Measurements from ENCODE around the gene SMARCB1. TPM values are rescaled to one million over a fixed set of nuclear protein-coding genes. Genes with fewer than 3 reads are reported as not detected.

The SMARCB1 gene
- total RNA-seq, 1 donor from 2014 or later = 38.0 TPM

DNA sequence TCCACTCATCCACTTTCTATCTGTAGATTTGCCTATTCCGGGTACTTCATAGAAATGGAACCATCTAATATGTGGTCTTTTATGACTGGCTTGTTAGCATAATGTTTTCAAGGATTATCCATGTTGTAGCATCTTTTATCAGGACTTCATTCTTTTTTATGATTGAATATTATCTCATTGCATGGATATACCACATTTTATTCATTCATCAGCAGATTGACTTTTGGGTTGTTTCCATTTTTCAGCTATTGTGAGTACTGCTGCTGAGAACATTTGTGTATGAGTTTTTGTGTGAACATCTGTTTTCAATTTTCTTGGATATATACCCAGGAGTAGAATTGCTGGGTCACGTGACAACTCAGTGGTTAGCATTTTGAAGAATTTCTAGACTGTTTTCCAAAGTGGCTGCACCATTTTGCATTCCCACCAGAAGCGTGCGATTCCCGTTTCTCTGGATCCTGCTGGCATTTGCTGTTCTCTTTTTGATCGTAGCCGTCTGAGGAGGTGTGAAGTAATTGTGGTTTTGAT, 43.1 kb downstream of the SMARCB1 start:
- no peak for DNase-seq (ENCODE audit: low read depth, low spot score)

DNA sequence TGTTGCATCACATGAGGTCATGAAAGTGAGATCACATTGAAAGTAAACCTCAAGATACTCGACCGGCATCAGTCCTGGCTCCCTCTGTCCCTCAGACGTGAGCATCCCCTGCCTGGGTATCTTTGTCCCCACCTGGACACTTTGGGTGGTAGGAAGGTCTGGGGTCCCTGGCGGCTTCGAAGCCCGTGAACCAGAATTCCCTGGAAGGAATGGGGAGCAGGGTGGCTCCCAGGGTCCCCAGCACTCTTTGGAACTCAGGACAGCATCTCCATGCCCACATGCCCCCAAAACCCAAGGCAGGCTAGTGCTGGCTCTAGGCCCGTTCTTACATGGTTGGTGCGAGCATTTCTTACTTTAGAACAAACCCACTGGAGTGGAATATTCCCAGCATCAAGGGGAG, 44.5 kb downstream of the SMARCB1 start:
- DNase-seq (ENCODE audit: low read depth, low spot score) = no peak

DNA sequence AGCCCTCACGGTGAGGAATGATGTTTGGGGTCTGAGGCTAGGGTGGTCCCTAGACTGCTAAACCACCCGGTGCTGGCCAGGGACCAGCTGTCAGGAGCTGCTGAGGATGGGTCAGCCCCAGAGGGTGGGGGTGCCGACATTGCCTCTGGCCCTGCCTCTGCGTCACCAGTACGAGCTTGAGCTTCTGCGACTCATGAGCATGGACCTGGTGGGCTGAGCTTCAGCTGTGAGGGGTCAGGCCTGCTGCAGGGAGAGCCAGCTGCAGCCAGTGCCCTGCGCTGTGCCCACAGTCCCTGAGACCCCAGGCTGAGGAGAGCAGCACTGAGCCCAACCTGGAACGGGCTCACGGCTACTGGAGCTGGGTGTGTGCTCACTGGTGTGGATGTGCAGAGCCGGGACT, 45.0 kb downstream of the SMARCB1 start:
- no peak for DNase-seq (ENCODE audit: low read depth, low spot score)

DNA sequence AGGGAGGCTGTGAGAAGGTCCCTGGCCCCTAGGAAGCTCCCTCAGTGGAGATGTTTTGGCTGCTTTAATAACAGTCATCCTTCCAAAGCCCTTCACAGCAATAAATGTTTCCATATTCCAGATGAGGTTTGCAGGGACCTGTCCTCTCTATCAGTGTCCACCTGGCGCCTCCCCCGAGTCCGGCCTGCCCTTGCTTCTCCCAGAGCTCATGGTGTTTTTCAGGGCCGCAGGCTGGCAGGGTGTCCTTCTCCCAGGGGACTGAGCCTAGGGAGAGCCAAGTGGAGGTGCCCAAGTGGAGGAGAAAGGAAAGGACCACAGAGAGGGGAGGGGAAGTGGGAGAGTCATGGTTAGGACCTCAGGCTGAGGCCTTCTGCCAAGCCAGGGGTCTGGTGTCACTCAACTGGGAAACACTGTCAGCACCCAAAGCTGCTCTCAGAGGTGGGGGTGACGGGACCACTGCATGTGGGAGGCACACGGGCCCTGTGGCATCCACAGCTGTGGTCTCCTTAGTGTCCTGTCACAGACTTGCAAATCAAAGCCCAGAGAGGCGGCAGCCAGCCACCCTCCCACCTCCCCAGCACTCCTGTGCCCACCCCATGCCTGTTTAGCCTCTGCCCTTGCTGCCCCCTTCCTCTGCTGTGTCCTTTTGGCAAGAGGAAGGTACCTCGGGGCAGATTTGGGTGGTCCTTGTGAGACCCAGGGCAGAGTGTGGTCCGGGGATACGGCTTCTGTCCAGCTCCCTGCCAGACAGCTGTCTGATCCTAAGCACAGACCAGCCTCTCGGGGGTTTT, 45.7 kb downstream of the SMARCB1 start:
- no peak for DNase-seq (ENCODE audit: low read depth, low spot score)

DNA sequence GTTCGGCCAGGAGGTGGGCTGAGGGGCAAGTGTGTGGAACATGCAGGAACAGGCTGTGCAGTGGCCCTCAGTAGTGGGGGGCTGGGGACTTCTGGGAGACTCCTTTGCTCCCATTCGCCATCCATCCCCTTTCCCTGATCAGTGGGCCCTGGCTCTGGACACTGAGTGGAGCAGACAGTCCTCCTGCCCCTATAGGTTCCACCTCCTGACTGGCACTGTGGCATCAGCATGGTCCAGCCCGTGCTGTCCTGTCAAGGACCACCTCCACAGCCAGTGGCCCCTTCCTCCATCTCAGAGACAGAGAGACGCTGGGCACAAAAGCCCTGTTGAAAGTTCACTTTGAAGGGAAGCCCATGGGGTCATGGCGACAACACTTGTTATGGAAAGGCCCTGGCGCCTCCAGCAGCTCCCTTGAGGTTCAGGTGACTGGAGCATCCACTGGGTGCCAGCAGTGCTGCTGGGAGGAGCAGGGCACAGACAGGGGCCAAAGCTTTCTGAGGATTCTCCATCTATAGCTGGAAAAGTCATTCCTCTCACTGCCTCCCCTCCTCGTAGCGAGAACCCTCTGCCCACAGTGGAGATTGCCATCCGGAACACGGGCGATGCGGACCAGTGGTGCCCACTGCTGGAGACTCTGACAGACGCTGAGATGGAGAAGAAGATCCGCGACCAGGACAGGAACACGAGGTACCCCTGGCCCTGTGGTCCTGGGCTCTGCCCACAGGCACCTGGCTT, 46.4 kb downstream of the SMARCB1 start:
- no peak for DNase-seq (ENCODE audit: low read depth, low spot score)

DNA sequence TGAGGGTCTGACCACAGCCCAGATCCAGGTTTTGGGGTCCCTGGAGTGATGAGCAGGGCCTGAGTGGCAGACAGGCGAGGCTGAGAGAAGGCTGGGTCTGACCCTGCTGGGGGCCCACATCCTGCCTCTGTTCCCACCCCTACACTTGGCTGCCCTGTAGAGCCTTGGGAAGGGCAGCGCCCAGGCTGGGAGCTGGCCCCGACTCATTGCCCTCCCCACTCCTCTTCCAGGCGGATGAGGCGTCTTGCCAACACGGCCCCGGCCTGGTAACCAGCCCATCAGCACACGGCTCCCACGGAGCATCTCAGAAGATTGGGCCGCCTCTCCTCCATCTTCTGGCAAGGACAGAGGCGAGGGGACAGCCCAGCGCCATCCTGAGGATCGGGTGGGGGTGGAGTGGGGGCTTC, 47.1 kb downstream of the SMARCB1 start:
- no peak for DNase-seq (ENCODE audit: low read depth, low spot score)

DNA sequence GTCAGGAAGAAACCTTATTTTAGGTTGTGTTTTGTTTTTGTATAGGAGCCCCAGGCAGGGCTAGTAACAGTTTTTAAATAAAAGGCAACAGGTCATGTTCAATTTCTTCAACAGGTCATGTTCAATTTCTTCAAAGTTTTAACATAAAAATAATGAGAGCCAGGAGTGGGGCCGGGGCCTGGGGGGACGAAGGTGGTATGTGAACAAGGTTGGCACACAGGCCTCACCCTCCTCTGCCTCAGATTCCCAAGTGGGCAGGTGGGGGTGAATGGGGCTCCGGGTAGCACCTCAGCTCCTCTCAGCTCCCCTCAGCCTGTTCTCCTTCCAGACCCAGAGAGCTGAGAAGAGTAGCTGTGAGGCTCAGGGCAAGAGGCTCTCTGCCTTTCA, 47.6 kb downstream of the SMARCB1 start:
- DNase-seq (ENCODE audit: low read depth, low spot score) = no peak

DNA sequence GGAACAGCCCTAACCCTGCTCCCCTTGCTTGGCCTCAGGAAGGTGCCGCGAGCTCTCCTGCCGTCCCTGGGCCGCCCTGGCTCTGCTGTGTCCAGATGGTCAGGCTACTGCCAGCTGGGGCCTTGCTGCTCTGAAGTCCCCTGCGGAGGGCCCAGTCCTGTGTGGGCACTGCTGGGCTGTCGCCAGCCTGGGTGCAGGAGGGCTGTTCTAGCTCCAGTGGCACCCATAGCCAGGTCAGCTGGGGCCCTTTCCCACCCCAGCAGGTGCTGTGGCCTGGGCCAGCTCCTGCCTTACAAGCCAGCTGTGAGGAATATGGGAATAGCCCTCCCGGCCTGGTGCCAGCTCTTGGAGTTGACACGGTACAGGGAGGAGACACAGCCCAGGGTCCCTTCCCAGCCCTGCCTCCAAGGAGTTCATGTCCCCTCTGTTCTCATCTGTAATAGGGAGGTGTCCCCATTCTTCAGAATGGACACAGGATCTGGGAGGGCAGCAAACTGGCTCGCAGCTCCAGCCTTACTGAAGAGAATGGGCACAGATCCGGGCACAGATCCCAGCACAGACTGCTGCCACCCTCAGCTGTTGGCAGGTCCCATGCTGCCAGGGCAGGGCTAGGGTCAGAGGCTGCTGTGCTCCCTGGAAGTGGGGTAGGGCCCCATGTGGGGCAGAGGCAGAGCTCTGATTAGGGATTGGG, 48.2 kb downstream of the SMARCB1 start:
- DNase-seq (ENCODE audit: low read depth, low spot score) = no peak

DNA sequence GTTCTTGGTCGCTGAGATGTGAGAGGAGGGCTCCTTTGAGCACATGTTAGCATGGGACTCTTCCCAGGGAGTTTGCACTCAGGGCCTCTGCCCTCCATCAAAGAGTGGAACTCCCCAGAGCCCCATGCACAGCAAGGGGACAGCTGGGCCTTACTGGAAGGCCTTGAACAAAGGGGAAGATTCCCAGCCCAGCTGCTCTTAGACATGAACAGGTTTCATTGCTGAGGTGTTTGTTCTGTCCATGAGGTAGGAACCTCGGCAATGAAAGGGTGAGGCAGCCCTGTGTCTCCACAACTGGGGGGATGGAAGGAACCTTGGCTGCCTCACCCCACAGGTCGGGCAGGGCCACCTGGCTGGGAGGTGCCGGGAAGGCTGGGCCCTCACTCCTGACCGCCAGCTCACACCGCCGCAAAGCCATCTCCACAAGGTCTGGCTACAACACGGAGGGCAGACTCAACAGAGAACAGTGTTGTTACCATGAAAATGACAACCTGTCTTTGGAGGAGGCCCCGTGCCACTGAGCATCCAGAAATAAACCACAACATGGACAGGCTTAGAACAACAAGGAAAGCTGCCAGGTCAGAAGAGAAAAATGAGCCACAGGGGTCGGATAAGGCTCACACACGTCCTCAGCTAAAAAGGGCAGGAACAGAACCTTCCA, 48.8 kb downstream of the SMARCB1 start:
- no peak for DNase-seq (ENCODE audit: low read depth, low spot score)

DNA sequence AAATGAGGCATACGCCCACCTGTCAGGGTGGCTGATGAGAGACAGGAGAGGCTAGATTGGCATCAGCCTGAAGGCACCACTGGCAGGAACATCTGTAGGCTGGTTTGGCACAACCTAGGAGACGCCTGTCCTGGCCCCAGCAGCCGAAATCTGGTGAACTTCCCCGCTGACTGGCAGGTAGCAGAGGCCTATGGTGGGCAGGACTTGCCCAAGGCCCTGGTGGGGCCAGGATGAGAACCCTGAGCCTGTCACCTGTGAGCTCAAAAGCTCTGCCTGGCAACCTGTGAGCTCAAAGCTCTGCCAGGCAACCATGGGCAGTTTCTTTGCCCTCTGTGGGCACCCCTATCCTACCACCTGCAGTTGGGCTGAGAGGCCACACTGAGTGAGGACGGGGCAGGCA, 49.5 kb downstream of the SMARCB1 start:
- DNase-seq (ENCODE audit: low read depth, low spot score) = no peak

DNA sequence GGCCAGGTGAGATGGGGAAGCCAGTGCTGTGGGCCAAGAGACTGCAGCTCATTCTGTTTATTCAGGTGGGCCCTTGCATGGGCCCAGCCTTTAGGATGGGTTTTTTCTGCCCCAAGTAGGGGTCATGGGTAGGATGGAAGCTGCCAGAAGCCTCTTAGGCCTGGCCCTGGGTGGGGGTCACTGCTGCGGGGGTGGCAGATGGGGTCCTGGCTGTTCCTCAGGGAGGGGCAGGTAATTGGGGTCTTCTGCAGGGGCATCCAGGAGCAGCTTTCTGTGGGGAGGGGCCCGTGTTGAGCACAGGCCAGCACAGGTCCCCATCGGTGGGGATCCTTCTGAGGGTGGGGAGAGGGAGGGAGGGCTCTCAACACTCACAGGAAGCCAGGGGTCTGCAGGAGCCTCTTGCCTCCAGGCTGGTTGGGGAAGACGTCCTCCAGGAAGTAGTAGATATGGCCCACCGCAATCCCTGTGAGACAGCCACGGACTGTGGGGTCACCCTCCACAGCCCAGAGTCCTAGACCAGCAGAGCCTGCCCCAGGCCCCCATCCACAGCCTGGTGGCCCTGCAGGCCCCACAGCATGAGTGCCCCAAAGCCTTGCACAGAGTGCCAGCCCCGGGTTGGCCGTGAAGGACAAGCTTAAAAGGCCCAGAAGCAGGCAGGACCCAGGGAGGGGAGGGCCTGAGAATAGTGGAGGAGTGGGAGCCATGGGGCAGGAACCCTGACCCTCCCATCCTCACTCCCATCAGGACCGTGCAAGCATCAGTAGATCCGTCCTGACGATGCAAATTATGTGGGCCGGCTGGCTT, 50.1 kb downstream of the SMARCB1 start:
- no peak for DNase-seq (ENCODE audit: low read depth, low spot score)

DNA sequence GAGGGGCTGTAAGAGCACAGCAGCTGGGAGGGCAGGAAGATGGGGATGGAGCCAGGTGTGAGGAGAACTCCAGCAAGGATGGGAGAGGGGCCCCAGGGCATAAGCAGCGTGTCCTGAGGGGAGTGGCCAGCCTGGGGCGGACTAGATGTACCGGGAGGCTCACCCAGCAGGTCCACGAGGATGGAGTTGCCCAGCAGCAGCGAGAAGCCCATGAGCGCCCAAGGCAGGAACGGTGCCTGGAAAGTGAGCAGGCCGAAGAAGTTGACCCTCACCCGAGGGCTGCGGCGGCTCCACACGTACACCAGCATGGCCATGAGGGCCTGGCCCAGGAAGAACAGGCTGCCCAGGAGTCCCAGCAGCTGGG, 50.7 kb downstream of the SMARCB1 start:
- DNase-seq (ENCODE audit: low read depth, low spot score) = no peak

DNA sequence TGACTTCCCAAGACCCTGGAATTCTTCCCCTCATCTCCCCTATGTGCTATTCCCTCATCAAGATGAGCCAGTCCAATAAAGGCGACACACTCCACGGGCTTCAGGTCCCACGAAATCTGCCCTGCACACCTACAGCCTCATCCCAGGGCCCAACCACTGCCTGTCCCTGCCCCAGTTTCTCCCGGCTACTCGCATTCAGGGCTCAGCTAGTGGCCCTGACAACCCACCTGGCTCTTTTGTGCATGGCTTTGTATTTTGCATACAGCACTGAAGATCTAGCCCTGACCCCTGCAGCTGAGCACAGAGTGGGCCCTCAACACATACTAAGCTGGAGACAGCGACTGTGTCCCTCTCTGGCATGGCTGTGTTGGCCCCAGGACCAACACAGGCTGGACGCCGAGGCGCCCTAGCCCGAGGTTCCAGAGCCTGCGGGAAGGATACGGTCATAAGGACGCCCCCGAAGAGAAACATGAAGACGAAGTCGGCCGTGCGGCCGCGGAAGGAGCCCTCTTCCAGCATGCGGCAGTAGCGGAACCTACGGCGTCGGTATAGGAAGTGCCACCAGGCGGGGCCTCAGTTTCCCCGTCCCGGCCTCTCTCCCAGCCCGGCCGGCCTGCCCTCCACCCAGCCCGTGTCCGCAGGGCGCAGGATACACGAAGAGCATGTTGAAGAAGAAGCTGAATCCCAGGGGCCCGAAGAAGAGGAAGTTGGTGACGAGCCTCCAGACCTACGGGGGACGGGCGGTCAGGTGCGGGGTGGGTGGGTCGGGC, 51.3 kb downstream of the SMARCB1 start:
- no peak for DNase-seq (ENCODE audit: low read depth, low spot score)

DNA sequence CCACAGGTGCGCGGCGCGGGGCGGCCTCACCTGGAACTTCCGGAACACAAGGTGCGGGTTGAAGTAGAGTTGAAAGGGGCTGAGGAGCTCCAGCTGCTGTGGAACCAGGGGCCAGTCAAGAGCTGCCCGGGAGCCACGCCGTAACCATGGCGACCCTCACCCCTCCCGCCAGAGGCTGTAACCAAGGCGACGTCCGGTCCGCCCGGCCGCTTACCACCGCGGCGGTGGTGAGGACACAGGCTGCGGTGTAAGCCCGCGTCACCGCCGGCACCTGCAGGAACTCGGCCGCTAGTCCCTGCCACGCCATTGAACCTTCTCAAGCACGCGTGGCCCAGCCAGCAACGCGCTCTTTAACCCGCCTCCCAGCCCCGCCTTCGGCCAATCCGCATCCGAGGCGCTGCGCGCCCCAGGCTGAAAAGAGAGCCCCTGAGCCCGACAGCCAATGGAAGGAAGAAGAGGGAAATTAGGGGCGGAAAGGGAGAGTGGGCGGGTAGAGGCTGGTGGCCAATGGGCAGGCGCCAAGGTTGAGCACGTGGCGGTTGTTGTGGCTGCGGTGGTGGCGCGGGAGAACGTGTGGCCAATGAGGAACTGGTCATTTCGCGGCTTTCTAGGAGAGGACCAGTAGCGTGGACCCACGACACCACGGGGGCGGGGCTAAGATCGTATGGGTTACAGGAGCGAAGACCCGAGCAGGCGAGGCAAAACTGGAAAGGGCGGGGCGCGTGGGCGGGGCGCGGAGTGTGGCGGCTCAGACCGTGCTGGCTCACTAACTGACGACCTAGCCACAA, 52.1 kb downstream of the SMARCB1 start, which contains the start of gene DERL3:
Gene DERL3, minus strand, starts transcription at position 326 of the 788 bp plus-strand sequence. Its CDS starts 19 bp downstream, at position 307.
- DNase-seq (ENCODE audit: low read depth, low spot score) = peak; percentile 91

DNA sequence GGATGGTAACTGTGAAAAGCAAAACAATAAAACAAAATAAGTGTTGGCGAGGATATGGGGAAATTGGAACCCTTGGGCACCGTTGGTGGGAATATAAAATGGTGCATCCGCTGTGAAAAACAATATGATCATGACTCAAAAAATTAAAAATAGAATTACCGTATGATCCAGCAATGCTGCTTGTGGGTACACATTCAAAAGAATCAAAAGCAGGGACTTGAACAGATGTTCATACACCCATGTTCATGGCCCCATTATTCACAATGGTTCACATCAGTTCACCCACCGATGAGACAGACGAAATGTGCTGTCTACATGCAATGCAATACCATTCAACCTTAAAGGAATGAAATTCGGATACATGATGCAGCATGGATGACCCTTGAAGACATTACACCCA, 53.3 kb downstream of the SMARCB1 start:
- no peak for DNase-seq (ENCODE audit: low read depth, low spot score)

DNA sequence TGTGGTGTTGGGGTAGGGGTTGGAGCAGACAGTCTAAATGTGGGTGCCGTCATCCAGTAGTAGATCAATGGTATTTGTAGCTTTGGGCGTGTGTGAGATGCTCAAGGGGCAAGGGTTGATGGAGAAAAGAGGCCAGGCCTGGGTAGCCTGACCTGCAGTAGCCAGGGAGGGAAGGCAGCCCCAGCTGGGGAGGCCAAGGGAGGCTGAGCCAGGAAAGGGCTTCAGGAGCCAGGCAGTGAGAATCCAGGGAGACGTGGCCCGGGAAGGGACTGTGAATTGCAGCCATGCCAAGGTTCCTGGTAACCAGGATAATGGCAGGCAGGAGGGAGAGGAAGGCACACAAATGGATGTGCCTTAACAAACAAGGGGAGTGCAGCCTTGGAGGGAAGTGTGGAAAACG, 54.5 kb downstream of the SMARCB1 start:
- DNase-seq (ENCODE audit: low read depth, low spot score) = no peak

DNA sequence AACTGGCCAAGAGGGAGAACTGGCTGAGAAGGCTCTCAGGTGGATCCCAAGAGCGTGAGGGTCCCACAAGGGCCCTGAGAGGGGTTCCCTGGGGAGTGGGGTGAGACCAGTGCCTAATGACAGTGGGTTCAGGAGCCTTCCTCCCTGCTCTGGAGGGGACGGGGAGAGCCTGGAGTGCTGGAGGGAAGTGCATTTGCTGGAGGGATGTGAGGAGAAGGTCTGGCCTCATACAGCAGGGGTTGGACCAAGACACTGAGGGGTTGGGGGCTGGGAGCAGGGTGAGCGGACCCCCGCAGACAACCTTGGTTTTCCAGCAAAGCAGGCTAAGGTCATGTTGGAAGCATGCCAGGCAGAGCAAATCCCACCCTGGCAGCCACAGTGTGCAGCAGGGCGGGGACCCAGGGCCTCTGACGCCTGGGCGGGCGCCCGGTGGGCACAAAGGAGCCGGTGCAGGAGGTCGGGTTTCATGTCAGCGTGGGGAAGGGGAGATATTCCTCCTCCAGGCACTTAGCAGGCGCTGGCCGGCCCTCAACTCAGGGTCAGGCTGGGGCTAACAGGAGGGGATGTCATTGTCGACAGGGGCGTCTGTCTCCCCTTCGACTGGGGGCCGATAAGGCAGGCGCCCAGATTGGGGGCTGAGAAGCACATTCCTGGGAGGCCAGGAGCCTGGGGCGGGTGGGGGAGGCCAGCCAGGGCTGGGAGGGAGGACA, 55.1 kb downstream of the SMARCB1 start:
- DNase-seq (ENCODE audit: low read depth, low spot score) = no peak

DNA sequence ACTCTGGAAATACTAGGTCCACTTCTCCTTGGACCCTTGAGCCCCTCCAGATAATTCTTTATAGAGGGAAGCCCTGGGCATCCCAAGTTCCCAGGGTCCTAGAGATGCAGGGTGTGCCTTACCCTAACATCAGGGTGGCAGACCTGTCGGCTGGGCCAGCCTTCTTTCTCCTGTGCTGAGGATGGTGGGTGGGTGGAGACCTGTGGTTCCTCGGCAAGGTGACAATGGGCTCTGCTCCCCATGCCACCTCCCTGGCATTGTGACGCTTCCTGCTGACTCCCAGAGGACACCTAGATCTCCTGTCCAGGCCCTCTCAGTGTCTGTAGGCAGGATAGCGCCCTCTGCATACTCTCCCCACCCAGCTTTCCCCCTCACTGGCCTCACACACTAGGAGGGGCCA, 55.8 kb downstream of the SMARCB1 start:
- no peak for DNase-seq (ENCODE audit: low read depth, low spot score)
